Thoracic aorta (tissue), 2 donors: ENCODE data around the gene PIP5K1C. TPM values are rescaled to one million over a fixed set of nuclear protein-coding genes. Genes with fewer than 3 reads are reported as not detected.

Experiments used
- ATAC-seq: fragments of 150-250 bp; one replicate; pipeline ENCODE4 v1.8.0; 2017; ENCODE audit warnings: low read depth; ENCODE audit not compliant: insufficient number of reproducible peaks, low FRiP score
- DNase-seq: peaks from one replicate; pipeline ENCODE4 v3.0.0-alpha.2; 2020; ENCODE audit warnings: low spot score
- H3K27ac ChIP-seq, 2 donors: fragments of 200-600 bp; sonication (generic); 1 replicate in 1 of 2; 2 replicates in 1 of 2; pipeline ENCODE4 v1.5.1; 2016; ENCODE audit warnings: mild to moderate bottlenecking in 2 of 2, moderate library complexity in 2 of 2
- H3K27me3 ChIP-seq: fragments of 200-600 bp; sonication (generic); replicated peaks from 2 replicates; pipeline ENCODE4 v1.6.0; 2016; ENCODE audit warnings: mild to moderate bottlenecking; ENCODE audit not compliant: insufficient read depth
- H3K36me3 ChIP-seq: fragments of 200-600 bp; sonication (generic); one replicate; pipeline ENCODE4 v1.5.1; 2016
- H3K4me1 ChIP-seq, 2 donors: fragments of 200-600 bp; sonication (generic); 1 replicate in 1 of 2; 2 replicates in 1 of 2; pipeline versions ENCODE4 v1.5.1 to v1.6.0; 2016; ENCODE audit warnings: low read depth in 2 of 2, mild to moderate bottlenecking in 1 of 2; ENCODE audit not compliant: control insufficient read depth in 1 of 2
- H3K4me3 ChIP-seq: fragments of 200-600 bp; sonication (generic); 2 replicates; pipeline ENCODE4 v1.5.1; 2016; ENCODE audit warnings: mild to moderate bottlenecking
- H3K9me3 ChIP-seq: fragments of 200-600 bp; sonication (generic); 2 replicates; pipeline ENCODE4 v1.5.1; 2016
- CTCF ChIP-seq: fragments of 200-600 bp; sonication (generic); IDR thresholded peaks from one replicate; pipeline ENCODE4 v1.5.1; 2019; ENCODE audit warnings: antibody characterized with exemption
- total RNA-seq, 2 donors: library from RNA; depleted of rRNA; stranded (reverse); fragments of >200 nt; gene quantifications; one replicate each; pipeline versions ENCODE4 v1.1.0 to v1.2.3, GENCODE V29; 2016

Gene PIP5K1C
- total RNA-seq, 2 donors from 2014 or later: 82.6 to 84.5 TPM

- H3K4me3 ChIP-seq: no peak overlapping the region
- DNase-seq (no peak), ATAC-seq (no peak)
- no peaks in the 10 kb centered on the region for H3K9me3 ChIP-seq
- no peaks in the 10 kb centered on the region for H3K36me3 ChIP-seq
- H3K4me1 ChIP-seq: no peaks in the 10 kb centered on the region
- no peak overlapping the region for H3K27ac ChIP-seq
- H3K27me3 ChIP-seq: no peaks in the 10 kb centered on the region
- TF ChIP-seq CTCF: no peak
Measured at GRCh38 chr19:3710265-3710812, 10.1 kb upstream of the PIP5K1C start.

- H3K27ac ChIP-seq: no peak within 1 kb of the TSS
- TF ChIP-seq CTCF: no peak
- H3K4me1 ChIP-seq: no peaks in the 10 kb centered on the region
- H3K9me3 ChIP-seq: no peaks in the 10 kb centered on the region
- ATAC-seq (no peak), DNase-seq (no peak)
- no peaks in the 10 kb centered on the region for H3K36me3 ChIP-seq
- H3K4me3 ChIP-seq: no peak within 1 kb of the TSS
- no peaks in the 10 kb centered on the region for H3K27me3 ChIP-seq
Measured at GRCh38 chr19:3708207-3708931, 8.1 kb upstream of the PIP5K1C start, which contains the start of gene TJP3. TSS of gene TJP3 (plus strand) at chr19:3708384. CDS start at chr19:3728433, 20,049 bp downstream.

GRCh38 chr19:3707868-3708206, 7.6 kb upstream of the PIP5K1C start:
- Histone ChIP-seq H3K9me3 (no peaks in the 10 kb centered on the region), H3K36me3 (no peaks in the 10 kb centered on the region), H3K27me3 (no peaks in the 10 kb centered on the region), H3K4me3 (no peak overlapping the region), H3K27ac (no peak overlapping the region), H3K4me1 (no peaks in the 10 kb centered on the region)
- no peak for TF ChIP-seq CTCF
- no peak for DNase-seq
- no peak for ATAC-seq

- Histone ChIP-seq H3K4me1 (peaks cover 10 to 20% of the 10 kb centered on the region in 2 donors), H3K27ac (no peak overlapping the region), H3K9me3 (no peaks in the 10 kb centered on the region), H3K4me3 (no peak overlapping the region), H3K27me3 (no peaks in the 10 kb centered on the region), H3K36me3 (no peaks in the 10 kb centered on the region)
- no peak for TF ChIP-seq CTCF
- DNase-seq (no peak), ATAC-seq (no peak)
Measured at GRCh38 chr19:3701200-3701599, 932 bp upstream of the PIP5K1C start.

- H3K36me3 ChIP-seq: no peaks in the 10 kb centered on the region
- H3K4me1 ChIP-seq: peaks cover 10 to 25% of the 10 kb centered on the region in 2 donors
- H3K27ac ChIP-seq: peak overlapping the region; percentile 90 to 93
- no peaks in the 10 kb centered on the region for H3K27me3 ChIP-seq
- peak overlapping the region; percentile 99 for H3K4me3 ChIP-seq
- TF ChIP-seq CTCF: no peak
- no peak for ATAC-seq
- DNase-seq: no peak
- H3K9me3 ChIP-seq: no peaks in the 10 kb centered on the region
Measured at GRCh38 chr19:3699741-3700241, 477 bp downstream of the PIP5K1C start.
